ENCODE data around the gene PLD2.

PLD2 gene

GRCh38 chr17:4786106-4786511 is 20.8 kb upstream of the PLD2 start, which contains the start of gene VMO1:
Gene VMO1 (minus strand): TSS chr17:4786364. CDS start chr17:4786352, 12 bp downstream.
- H3K4me1 ChIP-seq = peaks cover 22% of the 10 kb centered on the region
- no peaks in the 10 kb centered on the region for H3K36me3 ChIP-seq (ENCODE audit: control insufficient read depth, insufficient read depth, low read length)
- H3K9me3 ChIP-seq (ENCODE audit: control insufficient read depth, low read length) = no peaks in the 10 kb centered on the region
- no peak within 1 kb of the TSS for H3K9ac ChIP-seq
- H2AFZ ChIP-seq = peak within 1 kb of the TSS; percentile 72
- H3K79me2 ChIP-seq = no peaks in the 10 kb centered on the region
- H3K27ac ChIP-seq = peak within 1 kb of the TSS; percentile 85
- H3K4me3 ChIP-seq (ENCODE audit: low read depth, low read length) = peak within 1 kb of the TSS; percentile 50
- no peaks in the 10 kb centered on the region for H3K27me3 ChIP-seq (ENCODE audit: control insufficient read depth, insufficient read depth, low read length)
- H3K4me2 ChIP-seq (ENCODE audit: low read length) = peak within 1 kb of the TSS; percentile 71
- TF ChIP-seq CTCF (IDR thresholded peaks at IDR 0.05) = no peak

GRCh38 chr17:4786516-4786915 is 20.4 kb upstream of the PLD2 start:
- Histone ChIP-seq H3K9me3 (ENCODE audit: control insufficient read depth, low read length) (no peaks in the 10 kb centered on the region), H3K79me2 (no peaks in the 10 kb centered on the region), H3K4me2 (ENCODE audit: low read length) (peak overlapping the region; percentile 71), H3K4me3 (ENCODE audit: low read depth, low read length) (peak overlapping the region; percentile 50), H2AFZ (peak overlapping the region; percentile 72), H3K4me1 (peaks cover 22% of the 10 kb centered on the region), H3K27ac (peak overlapping the region; percentile 85), H3K36me3 (ENCODE audit: control insufficient read depth, insufficient read depth, low read length) (no peaks in the 10 kb centered on the region), H3K9ac (no peak overlapping the region), H3K27me3 (ENCODE audit: control insufficient read depth, insufficient read depth, low read length) (no peaks in the 10 kb centered on the region)
- TF ChIP-seq CTCF (IDR thresholded peaks at IDR 0.05) = no peak

DNA sequence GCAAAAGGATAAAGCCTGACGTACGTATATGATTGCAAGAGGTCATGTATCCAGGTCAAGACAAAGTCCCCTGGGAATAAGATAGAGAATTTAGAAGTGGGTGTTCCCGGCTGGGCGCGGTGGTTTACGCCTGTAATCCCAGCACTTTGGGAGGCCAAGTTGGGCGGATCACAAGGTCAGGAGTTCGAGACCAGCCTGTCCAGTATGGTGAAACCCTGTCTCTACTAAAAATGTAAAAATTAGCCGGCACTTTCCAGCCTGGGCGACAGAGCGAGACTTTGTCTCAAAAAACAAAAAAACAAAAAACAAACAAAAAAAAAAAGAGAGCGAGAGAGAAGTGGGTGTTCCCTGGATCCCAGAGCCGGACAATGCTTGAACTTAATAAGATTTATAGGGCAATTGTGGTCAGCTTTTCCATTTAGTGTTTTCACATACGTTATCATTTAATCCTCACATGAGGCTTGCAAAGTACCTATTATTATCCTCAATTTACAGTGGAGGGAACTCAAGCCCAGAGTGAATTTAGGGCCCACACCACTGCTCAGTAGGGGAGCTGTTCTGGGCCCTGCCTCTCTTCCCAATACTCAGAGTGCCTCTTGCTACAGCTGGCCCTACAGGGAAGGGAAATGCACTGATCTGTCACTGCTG is 18.7 kb upstream of the PLD2 start:
- Histone ChIP-seq H2AFZ (peak overlapping the region; percentile 81), H3K27me3 (ENCODE audit: control insufficient read depth, insufficient read depth, low read length) (no peaks in the 10 kb centered on the region), H3K9ac (no peak overlapping the region), H3K4me3 (ENCODE audit: low read depth, low read length) (peak overlapping the region; percentile 80), H3K4me1 (peaks cover 22% of the 10 kb centered on the region), H3K36me3 (ENCODE audit: control insufficient read depth, insufficient read depth, low read length) (no peaks in the 10 kb centered on the region), H3K4me2 (ENCODE audit: low read length) (peak overlapping the region; percentile 92), H3K79me2 (no peaks in the 10 kb centered on the region), H3K9me3 (ENCODE audit: control insufficient read depth, low read length) (no peaks in the 10 kb centered on the region), H3K27ac (peak overlapping the region; percentile 91)
- no peak for TF ChIP-seq CTCF (IDR thresholded peaks at IDR 0.05)

GRCh38 chr17:4788807-4789700 is 17.9 kb upstream of the PLD2 start, which contains the start of gene GLTPD2:
Gene GLTPD2 (plus strand): TSS chr17:4788964. CDS start chr17:4789012, 48 bp downstream.
- Histone ChIP-seq H3K79me2 (no peaks in the 10 kb centered on the region), H3K9me3 (ENCODE audit: control insufficient read depth, low read length) (no peaks in the 10 kb centered on the region), H3K9ac (peak within 1 kb of the TSS; percentile 56), H3K4me2 (ENCODE audit: low read length) (peak within 1 kb of the TSS; percentile 92), H3K27me3 (ENCODE audit: control insufficient read depth, insufficient read depth, low read length) (no peaks in the 10 kb centered on the region), H3K27ac (peak within 1 kb of the TSS; percentile 91), H3K4me3 (ENCODE audit: low read depth, low read length) (peak within 1 kb of the TSS; percentile 80), H3K4me1 (peaks cover 22% of the 10 kb centered on the region), H2AFZ (peak within 1 kb of the TSS; percentile 81), H3K36me3 (ENCODE audit: control insufficient read depth, insufficient read depth, low read length) (no peaks in the 10 kb centered on the region)
- TF ChIP-seq CTCF (IDR thresholded peaks at IDR 0.05) = no peak
